Measurements from ENCODE around the gene CKAP4.

The CKAP4 gene

DNA sequence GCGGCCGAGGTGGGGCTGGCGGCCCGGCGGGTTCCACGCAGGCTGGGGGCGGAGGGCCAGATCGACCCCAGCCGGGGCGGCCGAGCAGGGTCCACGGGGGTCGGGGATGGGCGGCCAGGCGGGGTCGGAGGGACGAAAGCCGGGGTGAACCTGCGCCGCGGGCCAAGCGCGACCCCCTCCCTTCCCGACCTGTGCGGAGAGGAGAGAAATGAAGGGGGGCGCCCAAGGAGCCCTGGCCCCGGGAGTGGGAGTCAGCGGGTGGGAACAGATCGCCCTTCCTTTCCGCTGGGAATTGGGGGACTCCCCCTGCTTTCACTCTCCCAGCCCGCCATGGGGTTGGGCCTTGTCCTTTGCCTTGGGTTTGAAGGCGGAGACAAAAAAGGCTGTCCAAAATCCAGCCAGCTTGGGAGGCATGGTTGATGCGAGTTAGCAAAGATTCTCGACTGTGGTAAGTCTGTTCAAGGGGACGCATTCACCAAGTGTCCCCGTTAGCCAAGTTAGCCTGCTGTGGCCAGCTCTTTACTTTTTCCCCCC lies 559 bp upstream of the CKAP4 start:
- peaks cover 5% of the 10 kb centered on the region; the same call in 1 of the 2 replicates for H3F3A ChIP-seq (ENCODE audit: insufficient read depth)
- no peaks in the 10 kb centered on the region for H3K36me3 ChIP-seq (ENCODE audit: low read length)
- H3K9ac ChIP-seq (ENCODE audit: low read length) = no peak overlapping the region
- no peaks in the 10 kb centered on the region for H3K27me3 ChIP-seq (ENCODE audit: low read length)
- H3K4me2 ChIP-seq (ENCODE audit: low read depth, low read length, poor library complexity, severe bottlenecking) = peak overlapping the region; percentile 24
- no peaks in the 10 kb centered on the region for H3K79me2 ChIP-seq (ENCODE audit: insufficient read depth, low read length)
- H3K27ac ChIP-seq (ENCODE audit: low read depth, low read length) = peak overlapping the region; percentile 37
- no peak for TF ChIP-seq EZH2phosphoT487 (conservative IDR thresholded peaks at IDR 0.05; ENCODE audit: low read length)
- TF ChIP-seq, protein P1, sequence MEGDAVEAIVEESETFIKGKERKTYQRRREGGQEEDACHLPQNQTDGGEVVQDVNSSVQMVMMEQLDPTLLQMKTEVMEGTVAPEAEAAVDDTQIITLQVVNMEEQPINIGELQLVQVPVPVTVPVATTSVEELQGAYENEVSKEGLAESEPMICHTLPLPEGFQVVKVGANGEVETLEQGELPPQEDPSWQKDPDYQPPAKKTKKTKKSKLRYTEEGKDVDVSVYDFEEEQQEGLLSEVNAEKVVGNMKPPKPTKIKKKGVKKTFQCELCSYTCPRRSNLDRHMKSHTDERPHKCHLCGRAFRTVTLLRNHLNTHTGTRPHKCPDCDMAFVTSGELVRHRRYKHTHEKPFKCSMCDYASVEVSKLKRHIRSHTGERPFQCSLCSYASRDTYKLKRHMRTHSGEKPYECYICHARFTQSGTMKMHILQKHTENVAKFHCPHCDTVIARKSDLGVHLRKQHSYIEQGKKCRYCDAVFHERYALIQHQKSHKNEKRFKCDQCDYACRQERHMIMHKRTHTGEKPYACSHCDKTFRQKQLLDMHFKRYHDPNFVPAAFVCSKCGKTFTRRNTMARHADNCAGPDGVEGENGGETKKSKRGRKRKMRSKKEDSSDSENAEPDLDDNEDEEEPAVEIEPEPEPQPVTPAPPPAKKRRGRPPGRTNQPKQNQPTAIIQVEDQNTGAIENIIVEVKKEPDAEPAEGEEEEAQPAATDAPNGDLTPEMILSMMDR (IDR thresholded peaks at IDR 0.05; ENCODE audit: insufficient read depth, low read length, poor library complexity, severe bottlenecking) = no peak
- H2AFZ ChIP-seq (ENCODE audit: low read depth, low read length, severe bottlenecking) = no peak overlapping the region
- no peak overlapping the region for H3K4me3 ChIP-seq (ENCODE audit: insufficient read depth, low read length, poor library complexity, severe bottlenecking)
- no peaks in the 10 kb centered on the region for H3K9me2 ChIP-seq (replicated peaks; ENCODE audit: insufficient read depth, low read length)
- no peaks in the 10 kb centered on the region for H3K9me3 ChIP-seq (ENCODE audit: insufficient read depth, low read length)
- H4K20me1 ChIP-seq (ENCODE audit: low read depth, low read length) = no peaks in the 10 kb centered on the region

DNA sequence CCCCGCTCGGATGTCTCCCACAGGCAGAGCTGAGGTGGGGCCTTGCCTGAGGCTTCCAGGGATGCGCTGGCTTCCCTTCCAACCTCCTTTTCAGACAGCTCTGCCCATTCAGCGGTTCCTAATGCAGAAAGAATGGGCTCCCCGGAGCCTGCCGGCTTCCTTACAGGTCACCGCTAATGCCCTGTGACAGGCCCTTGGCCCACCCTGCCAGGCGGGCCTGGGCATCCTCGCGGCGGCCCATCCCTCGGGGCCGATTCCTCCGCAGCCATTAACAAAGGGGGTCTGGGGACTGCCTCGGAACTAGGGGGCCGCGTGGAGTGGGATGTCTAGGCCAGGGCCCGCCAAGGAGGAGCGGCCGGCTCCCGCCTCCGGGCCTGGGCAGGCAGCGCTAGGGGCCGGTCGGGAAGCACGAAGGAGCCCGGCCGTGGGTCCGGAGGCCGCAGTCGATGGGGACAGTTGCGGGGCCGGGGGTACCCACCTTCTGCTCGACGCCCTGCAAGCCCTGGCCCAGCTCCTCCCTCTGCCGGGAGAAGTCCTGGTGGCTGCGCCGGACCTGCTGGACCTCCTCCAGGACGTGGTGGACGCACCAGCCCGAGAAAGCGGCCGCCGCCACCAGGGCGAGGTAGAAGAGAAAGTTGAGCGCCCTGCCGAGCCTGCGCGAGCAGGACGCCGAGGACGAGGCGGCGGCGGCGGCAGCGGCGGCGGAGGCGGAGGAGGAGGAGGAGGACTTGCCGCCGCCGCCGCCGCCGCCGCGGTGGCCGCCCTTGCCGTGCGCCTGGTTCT lies 738 bp downstream of the CKAP4 start:
- H3K4me3 ChIP-seq (ENCODE audit: insufficient read depth, low read length, poor library complexity, severe bottlenecking) = no peak overlapping the region

DNA sequence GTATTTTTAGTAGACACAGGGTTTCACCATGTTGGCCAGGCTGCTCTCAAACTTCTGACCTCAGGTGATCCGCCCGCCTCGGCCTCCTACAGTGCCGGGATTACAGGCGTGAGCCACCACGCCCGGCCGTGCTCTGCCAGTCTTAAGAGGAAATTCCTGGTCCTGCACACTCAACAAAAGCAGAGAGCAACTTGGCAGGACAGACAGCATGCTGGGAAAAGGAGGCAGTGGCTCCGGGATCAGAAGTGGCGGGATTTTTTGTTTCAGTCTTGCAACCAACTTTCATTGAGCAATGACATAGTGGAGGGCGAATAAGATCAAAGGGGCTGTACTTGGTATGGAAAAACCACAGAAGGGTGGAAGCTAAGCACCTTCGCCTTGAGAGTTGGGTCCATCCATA lies 2.1 kb downstream of the CKAP4 start:
- H3K9ac ChIP-seq (ENCODE audit: low read length) = no peak overlapping the region
- H3K27ac ChIP-seq (ENCODE audit: low read depth, low read length) = no peak overlapping the region
- no peak overlapping the region for H3K4me3 ChIP-seq (ENCODE audit: insufficient read depth, low read length, poor library complexity, severe bottlenecking)

More for the DNA sequence above, 738 bp downstream of the CKAP4 start:
- Histone ChIP-seq H2AFZ (ENCODE audit: low read depth, low read length, severe bottlenecking) (no peak overlapping the region), H3K9me2 (replicated peaks; ENCODE audit: insufficient read depth, low read length) (no peaks in the 10 kb centered on the region), H3K27ac (ENCODE audit: low read depth, low read length) (no peak overlapping the region), H3K9ac (ENCODE audit: low read length) (no peak overlapping the region), H3K36me3 (ENCODE audit: low read length) (no peaks in the 10 kb centered on the region), H3F3A (ENCODE audit: insufficient read depth) (peaks cover 5% of the 10 kb centered on the region; the same call in 1 of the 2 replicates), H3K4me2 (ENCODE audit: low read depth, low read length, poor library complexity, severe bottlenecking) (peak overlapping the region; percentile 24), H3K79me2 (ENCODE audit: insufficient read depth, low read length) (no peaks in the 10 kb centered on the region), H3K9me3 (ENCODE audit: insufficient read depth, low read length) (no peaks in the 10 kb centered on the region), H3K27me3 (ENCODE audit: low read length) (no peaks in the 10 kb centered on the region), H4K20me1 (ENCODE audit: low read depth, low read length) (no peaks in the 10 kb centered on the region)
- TF ChIP-seq EZH2phosphoT487 (conservative IDR thresholded peaks at IDR 0.05; ENCODE audit: low read length) = no peak
- TF ChIP-seq, protein P1 (IDR thresholded peaks at IDR 0.05; ENCODE audit: insufficient read depth, low read length, poor library complexity, severe bottlenecking) = no peak

More for the DNA sequence above, 2.1 kb downstream of the CKAP4 start:
- H3F3A ChIP-seq (ENCODE audit: insufficient read depth) = peaks cover 5% of the 10 kb centered on the region; the same call in 1 of the 2 replicates
- no peak overlapping the region for H2AFZ ChIP-seq (ENCODE audit: low read depth, low read length, severe bottlenecking)
- no peaks in the 10 kb centered on the region for H3K79me2 ChIP-seq (ENCODE audit: insufficient read depth, low read length)
- H3K9me3 ChIP-seq (ENCODE audit: insufficient read depth, low read length) = no peaks in the 10 kb centered on the region
- no peaks in the 10 kb centered on the region for H3K36me3 ChIP-seq (ENCODE audit: low read length)
- no peaks in the 10 kb centered on the region for H3K9me2 ChIP-seq (replicated peaks; ENCODE audit: insufficient read depth, low read length)
- H4K20me1 ChIP-seq (ENCODE audit: low read depth, low read length) = no peaks in the 10 kb centered on the region
- H3K27me3 ChIP-seq (ENCODE audit: low read length) = no peaks in the 10 kb centered on the region
- H3K4me2 ChIP-seq (ENCODE audit: low read depth, low read length, poor library complexity, severe bottlenecking) = no peak overlapping the region
- no peak for TF ChIP-seq EZH2phosphoT487 (conservative IDR thresholded peaks at IDR 0.05; ENCODE audit: low read length)
- TF ChIP-seq, protein P1 (IDR thresholded peaks at IDR 0.05; ENCODE audit: insufficient read depth, low read length, poor library complexity, severe bottlenecking) = no peak

Measured in SU-DHL-6 (cell line).